Activated CD8-positive, alpha-beta memory T cell treated with anti-CD3 and anti-CD28 coated beads for 1 hour (primary cell): ENCODE measurements around the gene CADM1.

Source experiments
- DNase-seq, 2 donors: peaks; one replicate each; pipeline ENCODE4 v3.0.0-alpha.2; 2020; ENCODE audit warnings: low read depth in 1 of 2; ENCODE audit errors: extremely low read depth in 1 of 2

CADM1 gene

GRCh38 chr11:115452241-115452640 is 52.0 kb downstream of the CADM1 start:
- DNase-seq: no peak

- no peak for DNase-seq
Observed at GRCh38 chr11:115450519-115450918, 53.7 kb downstream of the CADM1 start.

- no peak for DNase-seq
Observed at GRCh38 chr11:115447273-115447864, 56.8 kb downstream of the CADM1 start.

GRCh38 chr11:115446214-115446613 is 58.0 kb downstream of the CADM1 start:
- no peak for DNase-seq

GRCh38 chr11:115444542-115444941 is 59.7 kb downstream of the CADM1 start:
- DNase-seq: no peak

GRCh38 chr11:115439969-115440540 is 64.2 kb downstream of the CADM1 start:
- DNase-seq: no peak

- no peak for DNase-seq
Observed at GRCh38 chr11:115439385-115439784, 64.8 kb downstream of the CADM1 start.

- no peak for DNase-seq
Observed at GRCh38 chr11:115437902-115438575, 66.2 kb downstream of the CADM1 start.

- no peak for DNase-seq
Observed at GRCh38 chr11:115430345-115430744, 73.9 kb downstream of the CADM1 start.

- DNase-seq: no peak
Observed at GRCh38 chr11:115428306-115428705, 75.9 kb downstream of the CADM1 start.

GRCh38 chr11:115425816-115426215 is 78.4 kb downstream of the CADM1 start:
- DNase-seq: no peak

GRCh38 chr11:115425250-115425649 is 79.0 kb downstream of the CADM1 start:
- no peak for DNase-seq

- no peak for DNase-seq
Observed at GRCh38 chr11:115423728-115424459, 80.3 kb downstream of the CADM1 start.

- no peak for DNase-seq
Observed at GRCh38 chr11:115421992-115422689, 82.1 kb downstream of the CADM1 start.

GRCh38 chr11:115421352-115421991 is 82.7 kb downstream of the CADM1 start:
- DNase-seq: no peak

GRCh38 chr11:115420505-115420904 is 83.7 kb downstream of the CADM1 start:
- DNase-seq: no peak

GRCh38 chr11:115418626-115419025 is 85.6 kb downstream of the CADM1 start:
- no peak for DNase-seq

- no peak for DNase-seq
Observed at GRCh38 chr11:115418081-115418480, 86.1 kb downstream of the CADM1 start.

GRCh38 chr11:115411120-115411519 is 93.1 kb downstream of the CADM1 start:
- DNase-seq: no peak

- DNase-seq: no peak
Observed at GRCh38 chr11:115409691-115410220, 94.5 kb downstream of the CADM1 start.
